Measurements from ENCODE around the gene SPHK2. TPM values are rescaled to one million over a fixed set of nuclear protein-coding genes. Genes with fewer than 3 reads are reported as not detected.

Gene SPHK2
- total and polyA plus RNA-seq, 2 experiments from 2014 or later: 22.5 to 25.3 TPM

DNA sequence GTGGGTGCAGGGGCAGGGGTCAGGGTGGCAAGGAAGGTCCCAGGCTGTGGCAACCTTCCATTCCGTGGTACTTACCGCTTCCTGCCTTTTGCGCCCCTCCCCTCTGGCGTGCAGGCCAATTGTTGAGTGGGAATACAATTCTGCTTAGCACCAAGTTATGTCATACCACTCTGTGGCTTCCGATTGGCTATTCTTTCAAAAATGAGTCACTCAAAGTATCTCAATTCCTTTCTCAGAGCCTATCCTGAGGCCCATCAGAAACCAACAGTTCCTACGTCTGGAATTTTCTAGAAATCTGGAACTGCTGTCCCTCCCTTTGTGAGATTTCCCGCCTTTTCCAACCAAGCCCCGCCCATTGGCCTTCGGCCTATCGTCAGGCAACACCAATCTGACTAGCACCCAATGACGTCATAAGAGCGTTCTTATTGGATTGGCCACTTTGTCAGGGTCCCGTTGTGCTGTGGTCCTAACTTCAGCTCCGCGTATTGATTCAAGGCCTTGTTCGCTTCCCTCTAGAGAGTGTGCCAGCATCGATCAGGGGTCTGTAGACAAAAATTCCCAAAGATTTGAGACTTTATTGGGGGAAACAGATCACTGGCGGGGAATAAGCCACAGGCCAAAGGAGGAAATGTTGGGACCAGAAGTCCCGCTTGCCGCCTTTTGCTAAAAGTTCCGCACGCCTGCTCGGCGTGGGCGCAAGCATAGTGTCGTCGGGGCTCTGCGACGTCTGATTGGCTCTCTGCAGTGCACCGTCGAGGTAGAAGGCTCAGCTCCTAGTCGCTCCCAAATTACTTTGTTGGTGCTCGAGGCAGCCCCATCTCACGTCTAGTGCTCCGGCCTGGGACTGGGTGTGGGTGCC, 41.8 kb downstream of the SPHK2 start:
- TF ChIP-seq, protein P1, sequence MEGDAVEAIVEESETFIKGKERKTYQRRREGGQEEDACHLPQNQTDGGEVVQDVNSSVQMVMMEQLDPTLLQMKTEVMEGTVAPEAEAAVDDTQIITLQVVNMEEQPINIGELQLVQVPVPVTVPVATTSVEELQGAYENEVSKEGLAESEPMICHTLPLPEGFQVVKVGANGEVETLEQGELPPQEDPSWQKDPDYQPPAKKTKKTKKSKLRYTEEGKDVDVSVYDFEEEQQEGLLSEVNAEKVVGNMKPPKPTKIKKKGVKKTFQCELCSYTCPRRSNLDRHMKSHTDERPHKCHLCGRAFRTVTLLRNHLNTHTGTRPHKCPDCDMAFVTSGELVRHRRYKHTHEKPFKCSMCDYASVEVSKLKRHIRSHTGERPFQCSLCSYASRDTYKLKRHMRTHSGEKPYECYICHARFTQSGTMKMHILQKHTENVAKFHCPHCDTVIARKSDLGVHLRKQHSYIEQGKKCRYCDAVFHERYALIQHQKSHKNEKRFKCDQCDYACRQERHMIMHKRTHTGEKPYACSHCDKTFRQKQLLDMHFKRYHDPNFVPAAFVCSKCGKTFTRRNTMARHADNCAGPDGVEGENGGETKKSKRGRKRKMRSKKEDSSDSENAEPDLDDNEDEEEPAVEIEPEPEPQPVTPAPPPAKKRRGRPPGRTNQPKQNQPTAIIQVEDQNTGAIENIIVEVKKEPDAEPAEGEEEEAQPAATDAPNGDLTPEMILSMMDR (IDR thresholded peaks at IDR 0.05; ENCODE audit: low read depth, low read length): no peak
- peak; percentile 78 to 91 for DNase-seq (ENCODE audit: low read depth in 1 of 2, low spot score in 1 of 2)
- no peaks in the 10 kb centered on the region for H3K36me3 ChIP-seq
- H3K27me3 ChIP-seq: no peaks in the 10 kb centered on the region
- H3K4me3 ChIP-seq: no peak overlapping the region
- H3K9me3 ChIP-seq (ENCODE audit: low read depth): no peaks in the 10 kb centered on the region
- H3K27ac ChIP-seq: no peak overlapping the region
- H3K4me1 ChIP-seq (ENCODE audit: low read depth): no peaks in the 10 kb centered on the region

DNA sequence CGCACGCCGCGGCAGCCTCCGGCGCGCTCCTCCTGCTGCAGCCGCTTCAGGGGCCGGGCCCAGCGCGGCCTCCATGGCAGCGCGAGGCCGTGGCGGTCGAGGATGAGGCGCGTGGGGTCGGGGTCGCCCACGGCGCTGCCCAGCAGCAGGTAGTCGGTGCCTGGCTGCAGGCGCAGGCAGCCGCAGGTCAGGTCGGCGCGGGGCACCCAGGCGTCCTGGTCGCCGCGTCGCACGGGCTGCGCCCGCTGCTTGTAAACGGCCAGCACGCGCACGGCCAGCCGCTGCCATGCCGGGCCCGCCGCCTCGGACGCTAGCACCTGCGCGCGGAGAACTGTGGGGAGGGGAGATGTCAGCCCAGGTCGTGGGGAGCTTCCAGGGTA, 42.4 kb downstream of the SPHK2 start:
- DNase-seq (ENCODE audit: low read depth in 1 of 2, low spot score in 1 of 2): no peak

DNA sequence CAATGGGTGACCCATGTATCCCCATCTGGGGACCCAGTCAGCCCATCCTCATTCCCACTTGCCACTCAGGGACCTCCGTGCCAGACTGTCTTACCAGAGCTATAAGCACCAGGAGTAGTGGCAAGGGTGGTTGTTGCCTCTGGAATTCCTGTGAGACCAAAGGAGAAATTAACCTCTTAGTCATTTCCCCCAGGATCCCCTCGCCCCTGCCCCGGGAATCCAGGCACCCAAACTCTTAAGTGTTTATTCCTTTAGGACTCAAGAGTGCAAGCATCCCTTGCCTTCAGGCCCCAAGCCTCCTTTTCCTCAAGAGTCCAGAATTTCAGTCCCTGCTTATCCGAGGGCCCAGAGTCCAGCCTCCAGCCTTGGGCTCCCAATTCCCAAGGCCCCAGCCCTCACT, 44.4 kb downstream of the SPHK2 start:
- H3K27me3 ChIP-seq: no peaks in the 10 kb centered on the region
- H3K4me3 ChIP-seq: no peak overlapping the region
- DNase-seq (ENCODE audit: low read depth in 1 of 2, low spot score in 1 of 2): no peak
- no peak overlapping the region for H3K27ac ChIP-seq
- H3K36me3 ChIP-seq: no peaks in the 10 kb centered on the region
- no peaks in the 10 kb centered on the region for H3K4me1 ChIP-seq (ENCODE audit: low read depth)
- TF ChIP-seq, protein P1 (IDR thresholded peaks at IDR 0.05; ENCODE audit: low read depth, low read length): no peak
- no peaks in the 10 kb centered on the region for H3K9me3 ChIP-seq (ENCODE audit: low read depth)

More for the DNA sequence above, 42.4 kb downstream of the SPHK2 start:
- Histone ChIP-seq H3K4me3 (no peak overlapping the region), H3K36me3 (no peaks in the 10 kb centered on the region), H3K27ac (no peak overlapping the region), H3K27me3 (no peaks in the 10 kb centered on the region), H3K9me3 (ENCODE audit: low read depth) (no peaks in the 10 kb centered on the region), H3K4me1 (ENCODE audit: low read depth) (no peaks in the 10 kb centered on the region)
- TF ChIP-seq, protein P1 (IDR thresholded peaks at IDR 0.05; ENCODE audit: low read depth, low read length): no peak

DNA sequence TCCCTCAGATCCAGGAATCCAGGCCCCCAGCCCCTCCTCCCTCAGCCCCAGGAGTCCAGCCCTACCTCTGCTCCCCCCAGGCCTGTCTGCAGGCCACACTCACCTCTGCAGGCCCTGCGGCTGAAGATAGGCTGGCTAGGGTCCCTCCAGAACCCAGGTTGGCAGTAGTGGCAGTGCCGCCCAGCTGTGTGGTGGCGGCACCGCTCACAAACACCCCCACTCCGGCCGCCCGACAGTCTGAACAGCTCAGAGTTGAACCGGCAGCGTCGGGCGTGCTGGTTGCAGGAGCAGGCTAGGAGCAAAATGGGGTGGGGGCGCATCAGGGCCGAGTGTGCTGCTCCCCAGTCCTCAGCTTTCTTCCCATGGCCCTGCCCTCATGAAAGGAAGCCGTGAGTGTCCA, 45.2 kb downstream of the SPHK2 start:
- Histone ChIP-seq H3K36me3 (no peaks in the 10 kb centered on the region), H3K9me3 (ENCODE audit: low read depth) (no peaks in the 10 kb centered on the region), H3K4me3 (no peak overlapping the region), H3K27me3 (no peaks in the 10 kb centered on the region), H3K4me1 (ENCODE audit: low read depth) (no peaks in the 10 kb centered on the region), H3K27ac (no peak overlapping the region)
- DNase-seq (ENCODE audit: low read depth in 1 of 2, low spot score in 1 of 2): no peak
- TF ChIP-seq, protein P1 (IDR thresholded peaks at IDR 0.05; ENCODE audit: low read depth, low read length): no peak

DNA sequence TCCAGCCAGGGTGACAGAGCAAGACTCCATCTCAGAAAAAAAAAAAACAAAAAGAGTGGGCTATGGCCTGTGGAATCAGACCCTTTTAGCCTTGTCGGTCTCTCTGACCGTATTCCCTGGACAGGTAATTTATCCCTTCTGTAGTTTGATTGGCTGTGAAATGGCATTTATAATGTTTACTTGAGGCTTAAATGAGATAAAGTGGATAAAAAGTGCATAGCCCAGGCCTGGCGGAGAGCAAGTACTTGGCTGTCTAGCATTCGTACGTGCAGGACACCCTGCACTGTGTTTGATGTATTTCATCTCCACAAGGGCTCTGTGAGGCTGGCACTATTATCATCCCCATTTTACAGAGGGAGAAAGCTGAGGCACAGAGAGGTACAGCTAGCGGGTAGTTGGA, 46.5 kb downstream of the SPHK2 start:
- no peaks in the 10 kb centered on the region for H3K4me1 ChIP-seq (ENCODE audit: low read depth)
- no peak for DNase-seq (ENCODE audit: low read depth in 1 of 2, low spot score in 1 of 2)
- no peaks in the 10 kb centered on the region for H3K9me3 ChIP-seq (ENCODE audit: low read depth)
- H3K4me3 ChIP-seq: no peak overlapping the region
- TF ChIP-seq, protein P1 (IDR thresholded peaks at IDR 0.05; ENCODE audit: low read depth, low read length): no peak
- H3K27ac ChIP-seq: no peak overlapping the region
- H3K36me3 ChIP-seq: no peaks in the 10 kb centered on the region
- H3K27me3 ChIP-seq: no peaks in the 10 kb centered on the region

All from cardiac muscle cell (in vitro differentiated cells and primary cell).